ENCODE data around the gene IGFBP2.

- TF ChIP-seq CTCF (IDR thresholded peaks at IDR 0.05) = no peak
- TF ChIP-seq POLR2A (IDR thresholded peaks at IDR 0.05) = no peak
Measured at GRCh38 chr2:216670266-216671080, 37.3 kb downstream of the IGFBP2 start.

Measured in adrenal gland (tissue), 5 donors.